Activated CD8-positive, alpha-beta T cell treated with anti-CD3 and anti-CD28 coated beads for 36 hours (primary cell): ENCODE results near the gene MCTP1. TPM values are rescaled to one million over a fixed set of nuclear protein-coding genes. Genes with fewer than 3 reads are reported as not detected.

Source experiments
- ATAC-seq: fragments of 200-7000 bp; cut with Tn5 transposase; one replicate; pipeline ENCODE4 v1.10.0; 2021; ENCODE audit warnings: mild to moderate bottlenecking, moderate library complexity
- CTCF ChIA-PET: fragments of 350-600 bp; sonication (Branson Sonifier 250); formaldehyde crosslinking; loops from one replicate; lab custom pipeline; 2021; ENCODE audit warnings: antibody characterized with exemption; lab: Charles Lee
- POLR2A ChIA-PET: fragments of 350-600 bp; sonication (Branson Sonifier 250); formaldehyde crosslinking; loops from one replicate; lab custom pipeline; 2021; ENCODE audit warnings: antibody characterized with exemption; lab: Charles Lee
- DNase-seq: peaks from one replicate; pipeline ENCODE4 v3.0.0-alpha.2; 2020
- H3K27ac Mint-ChIP-seq: one replicate; pipeline ENCODE4 v1.8.0; 2021; ENCODE audit warnings: mild to moderate bottlenecking, mixed read lengths
- H3K27me3 Mint-ChIP-seq: one replicate; pipeline ENCODE4 v1.8.0; 2021; ENCODE audit warnings: mixed read lengths
- H3K36me3 Mint-ChIP-seq: one replicate; pipeline ENCODE4 v1.8.0; 2021; ENCODE audit warnings: low read depth, mixed read lengths
- H3K4me1 Mint-ChIP-seq: one replicate; pipeline ENCODE4 v1.8.0; 2021; ENCODE audit warnings: low read depth, mixed read lengths
- H3K4me3 Mint-ChIP-seq: one replicate; pipeline ENCODE4 v1.8.0; 2021; ENCODE audit warnings: mild to moderate bottlenecking, moderate library complexity, mixed read lengths
- H3K9me3 Mint-ChIP-seq: one replicate; pipeline ENCODE4 v1.8.0; 2021; ENCODE audit warnings: mixed read lengths
- intact Hi-C: fragments of 100-400 bp; cut with micrococcal nuclease; formaldehyde crosslinking; loops from one replicate; pipeline ENCODE4 v1.10.0; 2022
- total RNA-seq, 2 experiments: library from RNA; stranded (reverse); gene quantifications; one replicate each; pipeline ENCODE4 v1.2.3, GENCODE V29; 2021
- TF ChIP-seq, protein P1 (sequence below): fragments of 200-600 bp; IDR thresholded peaks from one replicate; pipeline ENCODE4 v1.8.0; 2022; ENCODE audit warnings: antibody characterized with exemption, mild to moderate bottlenecking

The MCTP1 gene
- total RNA-seq, 2 experiments from 2014 or later: 0.20 to 0.40 TPM

DNA sequence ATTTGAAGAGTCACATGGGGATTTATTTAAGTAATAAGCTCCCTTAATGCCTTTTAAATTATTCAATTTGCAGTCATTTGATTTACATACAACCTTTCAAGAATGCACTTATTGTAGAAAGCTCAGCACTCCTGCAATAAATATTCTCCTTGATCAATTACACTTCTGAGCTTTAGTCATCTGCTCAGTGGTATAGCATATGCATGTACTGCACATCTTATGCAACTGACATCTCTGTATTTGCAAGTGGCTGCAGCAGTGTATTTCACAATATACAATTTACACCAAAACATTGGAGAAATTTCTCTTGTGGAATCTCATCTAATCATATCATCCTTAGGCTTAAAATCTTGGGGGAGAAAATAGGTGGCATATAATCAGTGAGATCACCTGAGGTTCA, 340.7 kb downstream of the MCTP1 start:
- intact Hi-C loops: no loop called here
- Mint-ChIP-seq H3K4me1 (no peaks in the 10 kb centered on the region), H3K36me3 (no peaks in the 10 kb centered on the region), H3K27ac (no peak overlapping the region), H3K27me3 (no peaks in the 10 kb centered on the region), H3K4me3 (no peak overlapping the region), H3K9me3 (no peaks in the 10 kb centered on the region)
- ChIA-PET CTCF (interaction anchor here (0.8 to 1.1 kb wide), 2 partner anchors 13 to 24 kb away, joined by 3 to 5 read pairs; no protein-coding TSS in a partner anchor), POLR2A (no interaction called here)
- TF ChIP-seq, protein P1, sequence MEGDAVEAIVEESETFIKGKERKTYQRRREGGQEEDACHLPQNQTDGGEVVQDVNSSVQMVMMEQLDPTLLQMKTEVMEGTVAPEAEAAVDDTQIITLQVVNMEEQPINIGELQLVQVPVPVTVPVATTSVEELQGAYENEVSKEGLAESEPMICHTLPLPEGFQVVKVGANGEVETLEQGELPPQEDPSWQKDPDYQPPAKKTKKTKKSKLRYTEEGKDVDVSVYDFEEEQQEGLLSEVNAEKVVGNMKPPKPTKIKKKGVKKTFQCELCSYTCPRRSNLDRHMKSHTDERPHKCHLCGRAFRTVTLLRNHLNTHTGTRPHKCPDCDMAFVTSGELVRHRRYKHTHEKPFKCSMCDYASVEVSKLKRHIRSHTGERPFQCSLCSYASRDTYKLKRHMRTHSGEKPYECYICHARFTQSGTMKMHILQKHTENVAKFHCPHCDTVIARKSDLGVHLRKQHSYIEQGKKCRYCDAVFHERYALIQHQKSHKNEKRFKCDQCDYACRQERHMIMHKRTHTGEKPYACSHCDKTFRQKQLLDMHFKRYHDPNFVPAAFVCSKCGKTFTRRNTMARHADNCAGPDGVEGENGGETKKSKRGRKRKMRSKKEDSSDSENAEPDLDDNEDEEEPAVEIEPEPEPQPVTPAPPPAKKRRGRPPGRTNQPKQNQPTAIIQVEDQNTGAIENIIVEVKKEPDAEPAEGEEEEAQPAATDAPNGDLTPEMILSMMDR: no peak
- DNase-seq (no peak), ATAC-seq (no peak)

DNA sequence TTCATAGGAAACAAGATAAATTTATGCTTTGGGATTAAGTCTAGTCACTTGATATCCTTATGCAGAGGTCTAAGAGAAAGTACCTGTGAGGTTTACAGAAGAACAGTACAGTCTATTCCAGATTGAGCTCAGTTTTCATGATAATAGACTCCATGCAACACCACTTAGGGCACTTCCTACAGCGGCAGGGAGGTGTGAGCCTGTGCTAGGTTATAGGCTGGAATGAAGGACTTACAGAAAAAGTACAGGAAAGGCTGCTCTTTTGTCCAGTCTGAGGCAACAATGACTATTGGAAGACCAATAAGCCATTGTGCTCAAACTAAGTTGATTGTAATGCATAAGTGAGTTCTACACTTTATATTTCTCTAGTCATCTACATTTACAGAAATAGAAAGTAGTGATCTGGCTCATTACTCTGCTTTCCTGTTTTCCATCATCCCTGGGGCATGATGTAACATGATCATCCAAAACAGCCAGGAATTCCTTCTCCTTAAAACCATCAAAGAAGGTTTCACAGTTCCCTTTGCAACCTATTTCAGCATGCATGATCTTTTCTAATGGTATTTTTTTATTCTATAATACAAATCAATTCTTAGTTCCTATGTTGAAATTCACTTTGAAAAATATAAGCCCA, 343.7 kb downstream of the MCTP1 start:
- ATAC-seq (no peak), DNase-seq (no peak)
- intact Hi-C loops: no loop called here
- no peak overlapping the region for H3K27ac Mint-ChIP-seq
- CTCF ChIA-PET: no interaction called here
- no peaks in the 10 kb centered on the region for H3K9me3 Mint-ChIP-seq
- H3K27me3 Mint-ChIP-seq: no peaks in the 10 kb centered on the region
- H3K36me3 Mint-ChIP-seq: no peaks in the 10 kb centered on the region
- H3K4me3 Mint-ChIP-seq: no peak overlapping the region
- H3K4me1 Mint-ChIP-seq: no peaks in the 10 kb centered on the region
- TF ChIP-seq, protein P1: no peak
- POLR2A ChIA-PET: no interaction called here

DNA sequence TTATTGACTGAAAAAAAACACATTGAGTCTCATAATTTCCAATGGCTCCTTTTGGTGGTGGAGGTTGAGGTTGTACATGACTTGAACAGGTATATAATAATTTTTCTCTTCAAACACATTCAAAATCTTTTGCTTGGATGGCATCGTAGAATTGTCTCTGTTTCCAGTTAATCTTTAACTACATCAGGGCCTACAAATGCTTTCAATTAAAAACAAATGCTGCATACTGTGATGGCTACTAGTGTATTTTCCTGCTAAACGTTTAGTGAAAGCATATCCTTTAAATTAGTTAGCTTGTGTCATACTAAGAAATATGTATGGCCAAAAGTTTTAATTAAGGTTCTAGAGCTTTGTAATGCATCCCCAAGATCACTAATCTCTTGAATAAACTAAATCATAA, 352.6 kb downstream of the MCTP1 start:
- H3K9me3 Mint-ChIP-seq: no peaks in the 10 kb centered on the region
- intact Hi-C loops: no loop called here
- H3K36me3 Mint-ChIP-seq: no peaks in the 10 kb centered on the region
- CTCF ChIA-PET: interaction anchor here (0.9 kb wide), 1 partner anchor 13 kb away, joined by 5 read pairs; no protein-coding TSS in a partner anchor
- DNase-seq (no peak), ATAC-seq (no peak)
- H3K27ac Mint-ChIP-seq: no peak overlapping the region
- H3K27me3 Mint-ChIP-seq: no peaks in the 10 kb centered on the region
- H3K4me3 Mint-ChIP-seq: no peak overlapping the region
- H3K4me1 Mint-ChIP-seq: no peaks in the 10 kb centered on the region
- POLR2A ChIA-PET: no interaction called here
- TF ChIP-seq, protein P1: no peak

DNA sequence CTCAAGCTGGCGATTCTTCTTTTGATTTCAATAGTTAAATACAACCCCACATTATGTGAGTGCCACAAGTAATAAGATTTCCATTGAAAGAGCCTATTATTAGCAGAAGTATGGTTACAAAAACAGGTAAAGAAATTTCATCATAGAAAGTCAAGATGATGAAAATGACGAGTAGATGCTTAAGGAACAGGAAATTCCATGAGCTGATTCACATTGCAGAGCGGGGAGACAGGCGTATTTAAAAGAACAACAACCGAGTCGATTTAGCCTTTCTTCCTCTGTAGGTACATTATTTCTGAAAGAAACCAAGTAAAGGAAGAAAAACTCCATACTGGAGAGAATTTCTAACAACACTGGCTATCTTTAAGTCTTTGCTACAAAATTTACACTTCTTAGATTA, 356.0 kb downstream of the MCTP1 start:
- Mint-ChIP-seq H3K36me3 (no peaks in the 10 kb centered on the region), H3K4me3 (no peak overlapping the region), H3K27me3 (no peaks in the 10 kb centered on the region), H3K27ac (no peak overlapping the region), H3K4me1 (no peaks in the 10 kb centered on the region), H3K9me3 (no peaks in the 10 kb centered on the region)
- ChIA-PET POLR2A (no interaction called here), CTCF (no interaction called here)
- DNase-seq (no peak), ATAC-seq (no peak)
- TF ChIP-seq, protein P1: no peak
- intact Hi-C loops: no loop called here

DNA sequence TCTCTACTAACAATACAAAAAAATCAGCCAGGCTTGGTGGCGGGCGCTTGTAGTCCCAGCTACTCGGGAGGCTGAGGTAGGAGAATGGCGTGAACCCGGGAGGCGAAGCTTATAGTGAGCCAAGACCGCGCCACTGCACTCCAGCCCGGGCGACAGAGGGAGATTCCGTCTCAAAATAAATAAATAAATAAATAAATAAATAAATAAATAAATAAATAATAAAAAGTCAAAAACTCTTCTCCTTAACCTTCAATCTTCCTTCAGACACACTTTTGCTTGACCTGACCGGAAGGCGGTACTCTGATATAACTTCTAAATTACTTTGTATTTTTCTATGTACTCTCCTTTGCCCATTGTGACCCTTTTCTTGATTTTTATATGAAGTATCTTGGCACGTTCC, 364.3 kb downstream of the MCTP1 start:
- H3K27me3 Mint-ChIP-seq: peaks cover 2% of the 10 kb centered on the region
- no peak for DNase-seq
- CTCF ChIA-PET: no interaction called here
- H3K4me1 Mint-ChIP-seq: no peaks in the 10 kb centered on the region
- H3K27ac Mint-ChIP-seq: no peak overlapping the region
- intact Hi-C loops: no loop called here
- no peaks in the 10 kb centered on the region for H3K36me3 Mint-ChIP-seq
- TF ChIP-seq, protein P1: no peak
- no peak for ATAC-seq
- H3K4me3 Mint-ChIP-seq: no peak overlapping the region
- POLR2A ChIA-PET: no interaction called here
- H3K9me3 Mint-ChIP-seq: no peaks in the 10 kb centered on the region
